Midbrain (tissue), 1 donor: ENCODE results near the gene AMIGO3.
A peak's percentile ranks its signal among the peaks of the same experiment; 100 is the strongest.
"Not testable (repeated sequence)": the region's sequence is repeated elsewhere in the genome, so short reads cannot be mapped to it uniquely, and the experiment has no call there.

Experiments
- DNase-seq: peaks from one replicate; lab custom pipeline; 2025; lab: John Stamatoyannopoulos, UW

AMIGO3 gene

GRCh38 chr3:49712166-49712565 is 7.3 kb downstream of the AMIGO3 start:
- DNase-seq = no peak

DNA sequence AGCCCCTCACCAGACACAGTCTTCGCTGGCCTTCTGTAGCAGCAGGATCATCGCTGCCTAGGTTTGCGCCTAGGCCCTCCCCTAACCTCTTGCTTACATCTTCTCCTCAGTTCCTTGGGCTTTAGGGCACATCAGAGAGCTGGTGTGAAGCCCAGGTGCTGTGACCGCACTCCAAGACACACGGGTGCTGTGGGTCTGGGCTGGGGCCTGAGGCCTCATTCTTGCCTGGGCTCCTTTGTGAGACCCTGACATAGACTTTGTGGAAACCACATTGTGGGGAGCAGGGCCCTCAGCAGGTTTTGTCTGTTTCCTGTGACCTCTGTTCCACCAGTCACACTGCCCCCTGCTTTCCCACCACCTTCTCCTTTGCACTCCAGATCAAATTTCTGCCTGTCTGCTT is 8.0 kb downstream of the AMIGO3 start:
- no peak for DNase-seq

- no peak for DNase-seq
Measured at GRCh38 chr3:49709852-49710251, 9.6 kb downstream of the AMIGO3 start.

GRCh38 chr3:49707113-49707480 is 12.4 kb downstream of the AMIGO3 start:
- no peak for DNase-seq

GRCh38 chr3:49706456-49707112 is 12.9 kb downstream of the AMIGO3 start:
- DNase-seq = no peak

DNA sequence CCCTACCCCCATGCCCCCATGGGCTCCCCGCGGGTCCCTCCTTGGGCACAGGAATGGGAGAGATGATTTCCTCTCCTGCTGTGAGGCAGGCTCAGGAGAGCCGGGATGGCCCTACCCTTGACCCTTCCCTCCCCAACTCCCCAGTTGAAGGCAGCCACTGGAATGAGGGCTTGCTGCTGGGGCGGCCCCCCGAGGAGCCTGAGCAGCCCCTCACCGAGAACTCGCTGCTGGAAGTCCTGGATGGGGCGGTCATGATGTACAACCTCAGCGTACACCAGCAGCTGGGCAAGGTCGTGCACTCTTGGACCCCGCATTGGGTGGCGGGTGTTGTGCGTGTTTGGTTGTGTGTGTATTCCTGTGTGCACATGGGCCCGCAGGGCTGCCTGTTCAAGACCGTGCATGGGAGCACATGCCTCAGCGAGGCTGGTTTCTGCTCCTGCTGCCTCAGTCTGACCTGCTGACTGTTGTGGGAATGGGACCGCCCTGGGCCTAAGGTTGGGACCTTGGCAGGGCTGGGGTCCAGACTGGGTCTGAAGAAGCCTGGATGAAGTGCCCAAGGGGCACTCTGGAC is 14.0 kb downstream of the AMIGO3 start:
- no peak for DNase-seq

- no peak for DNase-seq
Measured at GRCh38 chr3:49704629-49705028, 14.9 kb downstream of the AMIGO3 start.

DNA sequence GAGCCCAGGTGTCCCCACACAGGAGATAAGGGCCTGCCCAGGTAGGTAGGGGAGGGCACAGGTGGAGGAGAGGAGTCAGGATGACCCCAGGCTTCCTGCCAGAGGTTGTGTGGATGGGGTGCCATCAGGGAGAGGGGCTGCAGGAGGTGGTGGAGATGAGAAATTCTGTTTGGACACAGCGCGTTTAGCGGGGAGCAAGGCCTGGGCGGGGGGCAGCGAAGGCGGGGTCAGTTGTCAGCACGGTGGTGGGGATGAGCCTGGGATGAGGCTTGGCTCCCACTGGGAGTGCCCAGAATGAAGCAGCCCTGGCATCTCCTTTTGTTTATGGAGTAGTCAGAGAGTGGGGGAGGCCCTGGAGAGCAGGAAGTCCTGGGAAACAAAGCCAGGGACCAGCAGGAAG is 15.5 kb downstream of the AMIGO3 start:
- DNase-seq = no peak

DNA sequence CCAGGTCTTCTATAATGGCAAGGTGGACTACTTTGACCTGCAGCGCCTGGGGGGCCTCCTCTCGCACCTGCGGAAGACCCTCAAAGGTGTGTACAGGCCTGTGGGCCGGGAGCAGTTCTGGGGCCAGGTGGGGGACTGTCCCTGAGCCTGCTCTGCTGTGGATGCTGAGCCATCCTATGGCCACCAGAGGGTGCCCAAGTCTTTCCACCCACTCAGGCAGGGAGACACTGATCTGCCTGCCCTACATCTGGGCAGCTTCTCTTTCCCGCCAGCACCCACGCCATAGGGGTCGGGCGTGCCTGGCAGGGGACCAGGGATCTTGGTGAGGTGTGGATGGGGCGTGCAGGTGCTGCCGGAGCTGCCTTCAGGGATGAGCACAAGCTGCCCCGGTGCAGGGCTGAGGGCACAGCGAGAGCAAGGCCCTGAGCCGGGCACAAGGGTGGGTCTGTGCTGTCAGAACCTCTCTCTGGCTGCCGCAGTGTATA is 16.0 kb downstream of the AMIGO3 start:
- peak; percentile 30 for DNase-seq

GRCh38 chr3:49702672-49703071 is 16.8 kb downstream of the AMIGO3 start:
- DNase-seq = no peak

- DNase-seq = no peak
Measured at GRCh38 chr3:49701388-49702077, 18.0 kb downstream of the AMIGO3 start.

DNA sequence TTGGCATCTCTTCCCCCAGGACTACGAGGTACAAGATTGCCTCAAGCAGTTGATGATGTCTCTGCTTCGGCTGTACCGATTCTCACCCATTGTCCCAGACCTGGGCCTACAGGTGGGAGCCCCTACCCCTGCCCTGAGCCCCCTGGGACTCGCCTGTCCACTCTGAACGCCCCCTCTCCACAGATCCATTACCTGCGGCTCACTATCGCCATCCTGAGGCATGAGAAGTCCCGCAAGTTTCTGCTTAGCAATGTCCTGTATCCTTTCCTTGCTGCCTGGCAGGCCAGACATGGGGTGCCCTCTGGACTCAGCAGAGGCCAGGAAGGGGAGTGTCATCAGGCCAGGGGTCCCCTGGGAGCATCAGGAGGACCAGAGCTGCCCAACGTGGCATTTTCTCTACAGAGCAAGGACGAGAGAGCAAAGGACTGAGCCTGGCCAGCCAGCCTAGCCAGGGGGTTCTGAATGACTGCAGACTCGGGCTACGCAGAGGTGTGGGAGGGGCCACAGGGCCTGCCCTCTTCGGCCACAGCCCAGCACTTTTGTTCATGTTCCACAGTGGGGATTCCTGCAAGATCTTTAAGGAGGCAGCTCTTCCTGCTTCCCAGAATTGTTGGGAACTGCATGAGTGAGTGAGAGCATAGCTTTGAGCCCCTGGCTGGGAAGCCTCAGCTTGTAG is 18.9 kb downstream of the AMIGO3 start:
- no peak for DNase-seq

DNA sequence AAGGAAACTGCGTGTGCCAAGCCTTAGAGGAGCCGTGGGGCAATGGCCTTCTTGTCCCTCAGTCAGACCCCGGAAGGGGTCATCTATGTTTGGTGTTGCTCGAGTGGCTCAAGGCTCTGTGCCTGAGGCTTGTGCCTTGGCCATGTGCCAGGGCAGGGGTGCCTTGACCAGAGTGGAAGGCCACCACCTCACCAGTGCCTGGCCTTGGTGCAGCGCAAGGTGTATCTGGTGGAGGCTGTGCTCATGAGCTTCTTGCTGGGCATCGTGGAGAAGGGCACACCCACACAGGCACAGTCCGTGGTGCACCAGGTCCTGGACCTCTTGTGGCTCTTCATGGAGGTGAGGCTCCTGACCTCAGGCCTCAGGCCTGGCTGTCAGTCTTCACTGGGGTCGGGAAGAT is 19.5 kb downstream of the AMIGO3 start:
- no peak for DNase-seq

DNA sequence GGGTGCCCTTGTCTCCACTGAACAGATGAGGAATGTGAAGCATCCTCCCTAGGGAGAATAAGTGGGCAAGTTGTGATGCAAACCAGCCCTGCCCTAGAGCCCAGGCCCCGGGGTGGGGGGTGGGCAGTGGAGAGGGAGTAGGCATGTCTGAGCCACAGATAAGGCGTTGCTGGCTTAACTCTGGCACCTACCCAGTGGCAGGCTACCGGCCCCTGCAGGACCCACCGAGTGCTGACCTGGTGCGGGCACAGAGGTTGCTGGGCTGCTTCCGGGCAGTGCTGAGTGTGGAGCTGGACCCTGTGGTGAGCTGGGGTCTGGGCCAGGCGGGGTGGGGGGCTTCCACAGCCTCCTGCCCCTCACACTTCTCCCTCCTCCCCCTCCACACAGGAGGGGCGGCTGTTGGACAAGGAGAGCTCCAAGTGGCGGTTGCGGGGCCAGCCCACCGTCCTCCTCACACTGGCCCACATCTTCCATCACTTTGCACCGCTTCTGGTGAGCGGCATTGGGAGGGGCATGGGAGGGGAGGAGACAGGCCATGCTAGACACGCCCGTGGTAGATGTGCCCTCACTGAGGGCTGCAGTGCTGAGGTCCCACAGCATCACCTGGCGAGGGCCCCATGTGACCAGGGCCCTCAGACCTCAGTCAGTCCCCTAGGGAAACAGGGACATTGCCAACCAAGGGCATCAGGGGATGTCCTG is 20.1 kb downstream of the AMIGO3 start:
- no peak for DNase-seq

- DNase-seq = not testable (repeated sequence)
Measured at GRCh38 chr3:49695350-49696015, 24.0 kb downstream of the AMIGO3 start.

- not testable (repeated sequence) for DNase-seq
Measured at GRCh38 chr3:49694409-49695070, 24.9 kb downstream of the AMIGO3 start.

DNA sequence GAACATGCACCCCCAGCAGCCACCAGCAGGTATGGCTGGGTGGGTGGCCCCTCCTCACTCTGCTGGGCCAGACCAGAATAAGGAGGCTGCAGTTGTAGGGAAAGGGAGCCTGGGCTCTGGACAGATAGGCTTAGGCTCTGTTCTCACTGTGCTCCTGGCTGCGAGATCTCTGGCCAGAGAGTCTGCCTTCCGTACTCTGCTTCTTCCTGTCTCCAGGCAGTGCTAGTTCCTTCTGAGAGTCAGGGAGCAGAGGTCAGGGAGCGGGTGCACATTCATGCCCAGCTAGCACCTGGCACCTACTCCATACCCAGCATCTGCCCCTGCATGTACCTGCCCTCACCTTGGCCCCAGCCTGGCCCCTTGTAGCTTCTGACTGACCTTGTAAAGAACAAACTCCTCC is 28.0 kb downstream of the AMIGO3 start:
- not testable (repeated sequence) for DNase-seq

DNA sequence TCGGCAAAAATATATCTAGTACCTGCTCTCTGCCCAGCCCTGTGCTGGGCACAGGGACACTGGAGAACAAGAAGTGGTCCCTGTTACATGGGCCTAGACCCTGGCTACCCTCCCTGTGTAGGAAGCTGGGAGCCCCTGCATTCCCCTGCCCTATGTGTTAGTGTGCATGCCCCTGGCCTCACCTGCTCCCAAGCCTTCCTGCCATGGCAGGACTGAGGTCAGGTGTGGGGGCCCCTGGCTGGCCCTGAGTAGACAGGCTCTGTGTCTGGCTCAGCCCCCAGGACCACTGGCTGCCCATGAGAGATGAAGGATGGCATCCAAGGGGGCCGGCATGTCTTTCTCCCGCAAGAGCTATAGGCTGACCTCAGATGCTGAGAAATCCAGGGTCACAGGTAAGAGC is 28.6 kb downstream of the AMIGO3 start:
- DNase-seq = not testable (repeated sequence)

DNA sequence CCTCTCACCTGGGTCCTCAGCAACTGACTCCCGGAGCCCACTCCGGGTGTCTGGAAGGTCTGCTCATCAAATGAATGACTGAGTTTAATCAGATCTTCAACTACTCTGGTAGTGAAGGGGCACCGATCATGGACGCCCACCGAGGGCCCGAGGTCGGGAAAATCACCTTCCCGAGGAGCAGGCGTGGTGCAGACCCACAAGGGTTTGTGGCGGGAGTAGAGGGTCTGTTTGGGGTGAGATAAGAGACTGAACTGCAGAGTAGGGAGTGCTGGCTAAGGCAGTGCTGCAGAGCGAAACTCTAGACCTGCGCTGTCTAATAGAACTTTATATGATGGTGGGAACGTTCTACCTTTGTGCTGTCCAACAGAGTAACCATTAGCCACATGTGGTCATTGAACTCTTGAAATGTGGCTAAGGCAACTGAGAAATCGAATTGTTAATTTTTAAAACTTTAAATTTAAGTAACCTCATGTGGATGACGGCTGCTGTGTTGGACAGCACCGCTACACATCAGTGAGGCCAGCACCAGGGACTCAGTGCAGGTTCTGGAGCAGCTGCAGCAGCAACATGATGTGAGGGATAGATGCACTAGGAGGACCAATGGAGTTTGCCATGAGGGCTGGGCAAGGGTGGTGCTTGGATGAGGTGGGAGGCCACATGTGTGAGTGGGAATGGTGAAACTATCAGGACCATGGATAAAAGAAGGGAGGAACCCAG is 29.4 kb downstream of the AMIGO3 start:
- not testable (repeated sequence) for DNase-seq
